PC-9 (cell line): ENCODE results near the gene MME. TPM values are rescaled to one million over a fixed set of nuclear protein-coding genes. Genes with fewer than 3 reads are reported as not detected.

Experiments
- BruUV-seq: library from RNA; stranded (reverse); fragments of 400-500 nt; replicated peaks from 2 replicates; lab custom pipeline; 2021; lab: Mats Ljungman, UMichigan
- CTCF ChIA-PET: fragments of 300-600 bp; sonication (Branson Sonifier 250); formaldehyde crosslinking; loops from one replicate; lab custom pipeline; 2022; ENCODE audit warnings: antibody characterized with exemption; lab: Charles Lee
- POLR2A ChIA-PET: fragments of 300-600 bp; sonication (Branson Sonifier 250); formaldehyde crosslinking; loops from one replicate; lab custom pipeline; 2022; ENCODE audit warnings: antibody characterized with exemption; ENCODE audit not compliant: unreplicated experiment; lab: Charles Lee
- DNase-seq, 2 experiments: peaks; one replicate each; pipeline versions ENCODE4 v3.0.0 to v3.0.0-alpha.2; 2015 to 2022; ENCODE audit warnings: mixed read lengths in 1 of 2
- H2AFZ ChIP-seq: fragments of 200-600 bp; sonication (generic); 2 replicates; pipeline ENCODE4 v1.8.1; 2017; ENCODE audit warnings: antibody characterized with exemption
- H3F3A ChIP-seq: fragments of 200-600 bp; sonication (generic); 2 replicates; pipeline ENCODE4 v1.8.1; 2017; ENCODE audit warnings: antibody characterized with exemption, mild to moderate bottlenecking, low read depth; ENCODE audit not compliant: insufficient read depth
- H3K27ac ChIP-seq: fragments of 200-600 bp; sonication (generic); 2 replicates; pipeline ENCODE4 v1.6.1; 2016; ENCODE audit warnings: mixed run types
- H3K27me3 ChIP-seq: fragments of 200-600 bp; sonication (generic); 2 replicates; pipeline ENCODE4 v1.6.1; 2016; ENCODE audit warnings: low read depth, mixed run types; ENCODE audit not compliant: insufficient read depth
- H3K36me3 ChIP-seq: fragments of 200-600 bp; sonication (generic); 2 replicates; pipeline ENCODE4 v1.6.1; 2016; ENCODE audit warnings: low read depth, mixed run types
- H3K4me1 ChIP-seq: fragments of 200-600 bp; sonication (generic); replicated peaks from 2 replicates; pipeline ENCODE4 v1.6.1; 2016; ENCODE audit warnings: mixed run types; ENCODE audit not compliant: insufficient read depth
- H3K4me2 ChIP-seq: fragments of 200-600 bp; sonication (generic); 2 replicates; pipeline ENCODE4 v1.6.1; 2017; ENCODE audit warnings: mixed run types
- H3K4me3 ChIP-seq: fragments of 200-600 bp; sonication (generic); 2 replicates; pipeline ENCODE4 v1.6.1; 2016; ENCODE audit warnings: mixed run types
- H3K79me2 ChIP-seq: fragments of 200-600 bp; sonication (generic); 2 replicates; pipeline ENCODE4 v1.6.1; 2017; ENCODE audit warnings: low read depth, mixed run types
- H3K9me2 ChIP-seq: fragments of 200-600 bp; sonication (generic); 2 replicates; pipeline ENCODE4 v1.8.1; 2017; ENCODE audit warnings: mild to moderate bottlenecking; ENCODE audit not compliant: insufficient read depth
- H3K9me3 ChIP-seq: fragments of 200-600 bp; sonication (generic); 2 replicates; pipeline ENCODE4 v1.8.1; 2016; ENCODE audit warnings: low read depth; ENCODE audit not compliant: insufficient read depth
- H4K20me1 ChIP-seq: fragments of 200-600 bp; sonication (generic); 2 replicates; pipeline ENCODE4 v1.8.1; 2017; ENCODE audit not compliant: insufficient read depth
- CTCF ChIP-seq: fragments of 200-600 bp; sonication (generic); conservative IDR thresholded peaks from 2 replicates; pipeline ENCODE4 v1.6.1; 2017; ENCODE audit warnings: mixed run types, antibody characterized with exemption, mild to moderate bottlenecking, moderate library complexity
- EZH2 ChIP-seq: fragments of 200-600 bp; sonication (generic); IDR thresholded peaks from 2 replicates; pipeline ENCODE4 v1.8.0; 2017; ENCODE audit warnings: antibody characterized with exemption, low read depth
- intact Hi-C: fragments of 100-400 bp; cut with micrococcal nuclease; formaldehyde crosslinking; loops from one replicate; pipeline ENCODE4 v1.10.0; 2022; ENCODE audit not compliant: unreplicated experiment
- total RNA-seq: library from RNA; stranded (reverse); gene quantifications from 2 replicates; pipeline ENCODE4 v1.2.3, GENCODE V29; 2021

The MME gene
- total RNA-seq, 1 experiment from 2014 or later: 2.1 TPM

GRCh38 chr3:155110022-155110421 lies 29.9 kb downstream of the MME start:
- no peak overlapping the region for H2AFZ ChIP-seq
- H3K27ac ChIP-seq: no peak overlapping the region
- H3K36me3 ChIP-seq: no peaks in the 10 kb centered on the region
- H3F3A ChIP-seq: no peaks in the 10 kb centered on the region
- H3K9me2 ChIP-seq: no peaks in the 10 kb centered on the region
- no peak overlapping the region for H3K4me2 ChIP-seq
- ChIA-PET CTCF (interaction anchor here (0.5 kb wide), 1 partner anchor 183 kb away, joined by 6 read pairs; no protein-coding TSS in a partner anchor), POLR2A (no interaction called here)
- no peak for DNase-seq
- no peaks in the 10 kb centered on the region for H4K20me1 ChIP-seq
- H3K79me2 ChIP-seq: no peaks in the 10 kb centered on the region
- intact Hi-C loops: no loop called here
- no peaks in the 10 kb centered on the region for H3K27me3 ChIP-seq
- H3K4me3 ChIP-seq: no peak overlapping the region
- H3K9me3 ChIP-seq: no peaks in the 10 kb centered on the region
- TF ChIP-seq EZH2 (no peak), CTCF (no peak)
- no peaks in the 10 kb centered on the region for H3K4me1 ChIP-seq
- no TSS peak for BruUV-seq

- TF ChIP-seq EZH2: no peak
- no peak for TF ChIP-seq CTCF
- H3K27ac ChIP-seq: no peak overlapping the region
- DNase-seq: no peak
- intact Hi-C loops: no loop called here
- no peak overlapping the region for H3K4me2 ChIP-seq
- no peaks in the 10 kb centered on the region for H3F3A ChIP-seq
- H3K79me2 ChIP-seq: no peaks in the 10 kb centered on the region
- H3K9me2 ChIP-seq: no peaks in the 10 kb centered on the region
- no peaks in the 10 kb centered on the region for H3K9me3 ChIP-seq
- no peaks in the 10 kb centered on the region for H3K27me3 ChIP-seq
- no TSS peak for BruUV-seq
- CTCF ChIA-PET: no interaction called here
- no peaks in the 10 kb centered on the region for H3K4me1 ChIP-seq
- no peaks in the 10 kb centered on the region for H3K36me3 ChIP-seq
- H2AFZ ChIP-seq: no peak overlapping the region
- H4K20me1 ChIP-seq: no peaks in the 10 kb centered on the region
- no peak overlapping the region for H3K4me3 ChIP-seq
- POLR2A ChIA-PET: no interaction called here
These were observed 31.1 kb downstream of the MME start for GRCh38 chr3:155110996-155111901.

- Histone ChIP-seq H3K79me2 (no peaks in the 10 kb centered on the region), H3K4me2 (no peak overlapping the region), H3K27me3 (no peaks in the 10 kb centered on the region), H3K27ac (no peak overlapping the region), H4K20me1 (no peaks in the 10 kb centered on the region), H3K4me3 (no peak overlapping the region), H2AFZ (no peak overlapping the region), H3K9me2 (no peaks in the 10 kb centered on the region), H3F3A (no peaks in the 10 kb centered on the region), H3K9me3 (no peaks in the 10 kb centered on the region), H3K4me1 (no peaks in the 10 kb centered on the region), H3K36me3 (no peaks in the 10 kb centered on the region)
- TF ChIP-seq CTCF: no peak
- BruUV-seq: no TSS peak
- intact Hi-C loops: no loop called here
- DNase-seq: no peak
- CTCF ChIA-PET: no interaction called here
- POLR2A ChIA-PET: no interaction called here
These were observed 31.9 kb downstream of the MME start for GRCh38 chr3:155111971-155112370.
